Hindlimb muscle (tissue), 1 donor: ENCODE measurements around the gene EXOC4. TPM values are rescaled to one million over a fixed set of nuclear protein-coding genes. Genes with fewer than 3 reads are reported as not detected.

Source experiments
- DNase-seq: peaks from one replicate; pipeline ENCODE4 v3.0.0-alpha.2; 2013
- polyA plus RNA-seq: library from polyadenylated mRNA; unstranded; fragments of 120-200 nt; gene quantifications from one replicate; pipeline ENCODE4 v1.2.1, GENCODE V29; 2013; ENCODE audit not compliant: insufficient read length

EXOC4 gene
- polyA plus RNA-seq, 1 donor, result 47.9 TPM

DNA sequence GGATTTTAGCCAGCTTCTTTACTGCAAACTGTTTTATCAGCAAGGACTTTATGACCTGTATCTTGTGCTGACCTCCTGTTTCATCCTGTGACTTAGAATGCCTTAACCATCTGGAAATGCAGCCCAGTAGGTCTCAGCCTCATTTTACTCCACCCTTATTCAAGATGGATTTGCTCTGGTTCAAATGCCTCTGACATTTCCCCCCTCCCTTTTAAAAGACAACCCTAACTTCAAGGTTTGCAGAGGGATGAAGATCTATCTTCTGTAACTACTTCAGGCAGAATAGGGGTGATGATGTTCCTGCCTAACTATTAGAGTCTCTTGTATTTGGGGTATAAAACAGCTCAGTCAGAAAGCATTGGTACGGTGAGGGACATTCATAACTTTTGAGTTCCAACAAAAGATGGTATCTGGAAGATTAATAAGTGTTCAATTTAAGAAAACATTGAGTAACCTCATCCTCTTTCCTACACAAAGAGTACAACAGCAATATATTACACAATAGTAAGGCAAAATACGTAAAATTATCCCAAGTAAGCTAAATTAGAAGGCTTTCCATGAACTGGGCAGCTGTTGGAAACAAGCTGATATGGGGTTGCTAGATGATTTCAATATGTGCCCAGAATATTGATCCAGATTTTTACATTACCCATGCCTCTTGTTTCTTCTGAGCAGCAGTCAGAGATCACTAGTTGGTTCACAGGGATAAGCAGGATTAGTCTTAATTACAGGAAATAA, 834.3 kb downstream of the EXOC4 start:
- no peak for DNase-seq

DNA sequence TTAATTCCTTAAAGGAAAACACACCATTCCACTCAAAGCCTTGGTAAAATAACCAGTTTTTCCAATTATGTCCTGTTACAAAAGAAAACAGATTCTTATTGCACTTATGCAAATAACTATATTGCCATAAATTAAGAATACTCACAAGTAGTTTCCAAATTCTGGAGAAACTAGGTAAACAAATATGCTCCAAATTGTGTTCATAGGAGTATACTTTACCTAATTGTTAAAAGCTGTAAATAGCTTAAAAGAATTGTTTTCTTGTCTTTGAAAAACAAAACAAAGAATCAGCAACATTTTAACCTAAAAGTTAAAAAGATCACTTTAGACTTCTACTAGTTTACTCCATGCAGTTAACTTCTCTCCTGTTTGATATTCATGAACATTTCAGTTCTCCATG, 835.3 kb downstream of the EXOC4 start:
- DNase-seq, result no peak

DNA sequence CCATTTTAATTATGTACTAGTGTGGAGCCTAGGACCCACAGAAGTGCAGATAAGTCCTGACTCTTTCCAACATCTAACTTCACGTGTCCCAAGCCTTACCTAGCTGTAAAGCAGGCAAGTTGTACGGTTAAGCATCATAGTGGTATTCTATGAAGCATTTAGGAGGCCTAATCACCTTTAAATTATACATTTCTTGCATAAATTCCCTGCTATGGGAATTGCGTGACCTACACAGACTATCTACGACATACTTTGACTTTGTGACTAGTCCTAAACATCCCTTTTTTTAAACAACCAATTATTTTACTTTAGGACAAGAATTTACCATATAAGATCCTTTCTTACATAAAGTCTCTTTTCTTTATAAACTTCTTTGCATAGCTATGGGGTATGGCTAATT, 836.6 kb downstream of the EXOC4 start:
- DNase-seq, result no peak

DNA sequence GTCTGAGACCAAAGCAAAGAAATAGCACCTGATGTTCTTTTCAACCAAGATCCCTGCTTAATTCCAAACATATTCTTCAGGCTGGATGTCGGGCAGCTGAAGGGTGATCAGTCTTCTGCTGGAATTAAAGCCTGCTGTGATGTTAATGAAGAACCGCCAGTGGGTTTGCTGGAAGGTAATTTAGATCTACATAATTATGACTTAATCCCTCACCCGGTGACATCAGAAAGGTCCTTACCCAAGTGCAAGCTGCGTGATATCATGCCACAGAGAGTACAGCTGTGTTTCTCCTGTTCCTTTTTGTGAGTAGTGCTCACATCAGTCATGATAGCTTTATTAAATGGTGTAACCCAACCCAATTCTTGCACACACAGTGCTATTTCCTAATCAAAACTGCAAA, 845.2 kb downstream of the EXOC4 start:
- DNase-seq, result no peak

DNA sequence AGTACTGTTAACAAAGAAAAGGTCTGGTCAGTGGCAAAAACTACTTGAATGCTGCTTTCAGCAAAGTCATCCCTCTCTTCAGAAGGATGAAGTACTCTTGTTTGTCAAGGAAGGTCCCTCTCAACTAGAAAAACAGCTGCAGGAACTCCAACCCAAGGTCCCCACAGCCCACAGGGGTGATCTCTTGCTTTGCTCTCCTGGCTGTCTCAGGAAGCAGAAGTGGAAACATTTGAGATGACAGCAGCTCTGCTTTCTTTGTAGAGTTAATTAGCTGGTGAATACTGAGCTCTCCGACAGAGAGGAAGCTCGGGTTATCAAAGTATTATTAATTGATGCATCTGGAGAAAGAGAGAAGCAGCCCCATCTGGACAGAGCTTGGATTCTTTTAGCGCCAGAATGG, 848.8 kb downstream of the EXOC4 start:
- DNase-seq, result no peak

DNA sequence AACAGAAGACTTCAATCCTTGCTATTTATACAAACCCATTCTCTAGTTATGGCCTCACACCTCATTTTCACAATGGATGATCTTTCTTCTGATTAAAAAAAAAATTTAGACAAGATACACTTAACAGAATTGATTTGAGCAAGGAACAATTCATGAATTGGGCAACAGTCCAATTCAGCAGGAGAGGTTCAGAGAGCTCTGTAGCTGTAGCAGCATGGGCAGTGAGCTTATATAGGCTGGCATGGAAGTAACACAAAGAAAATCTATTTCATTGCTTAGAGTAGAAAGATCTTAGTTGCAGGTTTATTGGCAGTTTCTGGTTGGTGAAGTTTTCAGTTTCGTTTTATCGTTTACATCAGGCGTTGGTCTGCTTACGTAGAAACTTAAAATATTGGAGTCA, 851.3 kb downstream of the EXOC4 start:
- DNase-seq, result no peak

DNA sequence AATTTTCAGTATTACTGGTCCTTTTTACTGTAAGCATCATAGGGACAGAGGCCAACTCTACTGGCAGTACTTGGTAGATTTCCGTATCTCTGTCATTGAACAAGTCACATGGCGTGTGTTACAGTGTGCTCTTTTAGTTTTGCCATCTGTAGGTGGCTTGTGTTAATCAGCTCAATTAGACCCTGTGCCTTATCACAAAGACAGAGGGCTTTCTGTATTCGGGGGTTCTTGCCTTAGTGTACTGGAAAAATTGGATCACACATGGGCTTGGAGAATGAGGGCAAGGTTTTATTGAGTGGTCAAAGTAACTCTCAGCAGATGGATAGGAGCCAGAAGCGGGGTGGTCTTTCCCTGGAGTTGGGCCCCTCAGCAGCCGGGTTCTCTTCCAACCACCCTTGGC, 853.0 kb downstream of the EXOC4 start:
- no peak for DNase-seq

DNA sequence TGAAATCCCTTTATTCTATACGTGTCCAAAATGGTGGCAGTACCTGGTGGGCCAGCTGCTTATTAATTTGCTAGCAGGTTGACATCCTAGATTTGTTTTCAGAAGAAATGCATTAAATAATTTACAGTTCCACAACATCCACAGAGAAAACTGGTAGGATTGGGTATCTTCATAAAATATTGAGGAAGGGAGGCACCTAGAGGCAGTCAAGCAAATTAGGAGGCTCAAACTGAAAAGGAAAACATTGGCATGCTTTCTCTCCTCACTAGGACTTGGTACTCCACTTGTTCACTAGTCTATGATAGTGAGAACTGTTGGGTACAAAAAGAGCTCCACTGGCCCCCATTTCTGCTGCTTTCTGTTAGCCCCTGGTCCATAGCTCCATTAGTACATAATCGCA, 855.9 kb downstream of the EXOC4 start:
- no peak for DNase-seq

DNA sequence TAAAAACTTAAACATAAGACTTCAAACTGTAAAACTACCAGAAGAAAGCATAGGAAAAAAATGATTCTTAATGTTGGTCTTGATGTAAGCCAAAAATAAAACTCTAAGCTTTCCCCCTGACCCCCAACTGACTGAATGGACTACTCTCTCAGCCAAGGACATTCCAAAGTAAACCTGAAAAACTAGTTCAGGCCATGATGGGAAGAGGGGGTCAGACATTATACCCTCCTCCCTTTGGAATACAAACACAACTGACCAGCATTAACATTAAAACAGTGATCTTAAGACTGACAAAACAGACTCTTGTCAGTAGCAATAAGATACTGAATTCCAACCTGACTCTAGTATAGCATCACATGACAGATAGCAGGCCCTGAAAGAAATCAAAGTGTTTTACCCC, 860.8 kb downstream of the EXOC4 start:
- DNase-seq, result no peak

DNA sequence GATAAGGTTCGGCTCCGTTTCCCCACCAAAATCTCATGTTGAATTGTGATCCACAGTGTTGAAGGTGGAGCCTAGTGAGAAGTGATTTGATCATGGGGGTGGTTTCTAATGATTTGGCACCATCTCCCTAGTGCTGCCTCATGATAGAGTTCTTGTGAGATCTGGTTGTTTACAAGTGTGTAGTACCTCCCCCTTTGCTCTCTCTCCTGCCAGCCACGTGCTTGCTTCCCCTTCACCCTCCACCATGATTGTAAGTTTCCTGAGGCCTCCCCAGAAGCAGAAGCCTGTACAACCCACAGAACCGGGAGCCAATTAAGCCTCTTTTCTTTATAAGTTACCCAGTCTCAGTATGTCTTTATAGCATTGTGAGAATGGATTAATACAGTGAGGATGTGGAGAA, 862.1 kb downstream of the EXOC4 start:
- no peak for DNase-seq

Other genes with a start within 250 kb of the EXOC4 start
- 66.2 TPM for gene CHCHD3, start 171.0 kb upstream of the EXOC4 start, polyA plus RNA-seq